K562 (cell line): ENCODE results near the gene DNAH9. TPM values are rescaled to one million over a fixed set of nuclear protein-coding genes. Genes with fewer than 3 reads are reported as not detected.

ENCODE experiments used
- ATAC-seq: fragments of 200-7000 bp; cut with Tn5 transposase; 3 replicates; pipeline ENCODE4 v1.9.1; 2020; ENCODE audit warnings: moderate library complexity
- BruUV-seq: library from RNA; stranded (reverse); fragments of 400-500 nt; replicated peaks from 2 replicates; lab custom pipeline; 2021; lab: Mats Ljungman, UMichigan
- CTCF ChIA-PET: fragments of 300-600 bp; formaldehyde crosslinking; extraction: SDS; loops from one replicate; lab custom pipeline; 2021; ENCODE audit warnings: low intra/inter-chr PET ratio; lab: Yijun Ruan, JAX
- POLR2A ChIA-PET: fragments of 300-600, 350-650 bp; sonication (Branson Sonifier 250); formaldehyde crosslinking; extraction: SDS; loops from one replicate; lab custom pipeline; 2021; ENCODE audit warnings: antibody characterized with exemption, inconsistent platforms; lab: Yijun Ruan, JAX
- DNase-seq, 4 experiments: peaks; one replicate each; pipeline versions ENCODE4 v3.0.0 to v3.0.0-alpha.2; 2011 to 2018; ENCODE audit warnings: low spot score in 3 of 4, mixed read lengths in 3 of 4; ENCODE audit errors: extremely low read depth in 1 of 4
- FAIRE-seq: peaks from 2 replicates; lab custom pipeline; 2011; peaks lifted over from hg19 to GRCh38; lab: Jason Lieb, UNC
- H2AFZ ChIP-seq: 2 replicates; pipeline ENCODE4 v1.6.0; 2011; ENCODE audit warnings: low read depth, low read length, control low read depth, inconsistent platforms
- H3K27ac ChIP-seq: fragments of 200-600 bp; 3 replicates; pipeline ENCODE4 v1.8.0; 2011; ENCODE audit warnings: low read depth, mild to moderate bottlenecking, control low read depth, inconsistent platforms, low read length, moderate library complexity, mixed read lengths; ENCODE audit errors: extremely low read depth
- H3K27me3 ChIP-seq, 2 experiments: fragments of 300-600 bp in 1 of 2; 2 replicates in 1 of 2; 3 replicates in 1 of 2; pipeline versions ENCODE4 v1.6.0 to v1.8.0; 2011; ENCODE audit warnings: inconsistent platforms in 2 of 2, low read length in 2 of 2, mild to moderate bottlenecking in 1 of 2, mixed read lengths in 1 of 2, moderate library complexity in 1 of 2; ENCODE audit not compliant: control insufficient read depth in 2 of 2, insufficient read depth in 2 of 2
- H3K36me3 ChIP-seq: fragments of 300-600 bp; 3 replicates; pipeline ENCODE4 v1.8.0; 2011; ENCODE audit warnings: mild to moderate bottlenecking, low read length, inconsistent platforms; ENCODE audit not compliant: control insufficient read depth, insufficient read depth
- H3K4me1 ChIP-seq, 2 experiments: fragments of 200-600 bp in 1 of 2; replicated peaks in 1 of 2; 2 replicates in 1 of 2; 3 replicates in 1 of 2; pipeline versions ENCODE4 v1.5.1 to v1.8.0; 2011; ENCODE audit warnings: inconsistent platforms in 2 of 2, low read length in 2 of 2, mild to moderate bottlenecking in 1 of 2, mixed read lengths in 1 of 2, moderate library complexity in 1 of 2; ENCODE audit not compliant: control insufficient read depth in 2 of 2, insufficient read depth in 2 of 2
- H3K4me2 ChIP-seq: 2 replicates; pipeline ENCODE4 v1.6.1; 2011; ENCODE audit warnings: low read length, control low read depth, inconsistent platforms, mixed read lengths; ENCODE audit not compliant: insufficient read depth
- H3K4me3 ChIP-seq: fragments of 200-600 bp; sonication (generic), shearing (Covaris generic); 2 replicates; pipeline ENCODE4 v1.5.1; 2016; ENCODE audit warnings: control low read depth, inconsistent platforms
- H3K79me2 ChIP-seq: fragments of 200-600 bp; 3 replicates; pipeline ENCODE4 v1.8.0; 2011; ENCODE audit warnings: low read length, inconsistent platforms; ENCODE audit not compliant: control insufficient read depth, insufficient read depth
- H3K9ac ChIP-seq, 2 experiments: 2 replicates each; pipeline versions ENCODE4 v1.6.0 to v1.6.1; 2011; ENCODE audit warnings: low read depth in 2 of 2, low read length in 2 of 2, control low read depth in 1 of 2, inconsistent platforms in 1 of 2, mild to moderate bottlenecking in 1 of 2, mixed read lengths in 1 of 2; ENCODE audit not compliant: insufficient read depth in 1 of 2
- H3K9me1 ChIP-seq: one replicate; pipeline ENCODE4 v1.6.0; 2011; ENCODE audit warnings: inconsistent platforms, mild to moderate bottlenecking, low read length, moderate library complexity; ENCODE audit not compliant: control insufficient read depth, insufficient read depth
- H3K9me3 ChIP-seq: replicated peaks from 2 replicates; pipeline ENCODE4 v1.5.1; 2011; ENCODE audit warnings: low read depth, low read length, inconsistent platforms; ENCODE audit not compliant: control insufficient read depth, insufficient read depth
- H4K20me1 ChIP-seq: replicated peaks from 2 replicates; pipeline ENCODE4 v1.6.1; 2011; ENCODE audit warnings: low read length, inconsistent platforms, mixed read lengths; ENCODE audit not compliant: control insufficient read depth, insufficient read depth
- EZH2 ChIP-seq: IDR thresholded peaks from 2 replicates; pipeline ENCODE4 v1.6.1; 2012; ENCODE audit warnings: low read depth, mild to moderate bottlenecking, inconsistent platforms, low read length, borderline replicate concordance
- HLTF ChIP-seq: fragments of 450-650 bp; IDR thresholded peaks from 2 replicates; pipeline ENCODE4 v1.6.1; 2016
- HMG20A ChIP-seq: fragments of 450-650 bp; formaldehyde crosslinking; conservative IDR thresholded peaks from 2 replicates; pipeline ENCODE4 v1.4.0; 2020; ENCODE audit warnings: mild to moderate bottlenecking, mixed read lengths
- MEIS2 ChIP-seq: fragments of 450-650 bp; IDR thresholded peaks from 2 replicates; pipeline ENCODE4 v1.6.1; 2014; ENCODE audit warnings: mild to moderate bottlenecking; ENCODE audit not compliant: partially characterized antibody
- RBFOX2 ChIP-seq: fragments of 200-400 bp; formaldehyde crosslinking; IDR thresholded peaks from 2 replicates; pipeline ENCODE4 v1.6.1; 2017; ENCODE audit warnings: low read depth, mild to moderate bottlenecking, low read length, moderate library complexity
- TRIM28 ChIP-seq: fragments of 450-650 bp; IDR thresholded peaks from 2 replicates; pipeline ENCODE4 v1.6.1; 2017
- WGBS: fragments of 100-300 bp; shearing (Covaris generic); methylation state at CpG from one replicate; pipeline ENCODE4 v1.1.6; 2016; ENCODE audit warnings: low coverage, mixed read lengths; ENCODE audit not compliant: insufficient coverage; ENCODE audit errors: missing lambda C conversion rate; 5-methylcytosine and 5-hydroxymethylcytosine counted together
- in situ Hi-C: fragments of 300-500 bp; cut with MboI; formaldehyde crosslinking; loops from 4 replicates; pipeline ENCODE4 v1.15.0; 2018; ENCODE audit warnings: inconsistent platforms, mixed read lengths
- intact Hi-C: fragments of 100-400 bp; cut with micrococcal nuclease; formaldehyde crosslinking; loops from 2 replicates; pipeline ENCODE4 v1.14.2; 2022
- polyA plus RNA-seq, 8 experiments: library from polyadenylated mRNA; depleted of rRNA in 4 of 8; stranded (reverse) in 5 of 8; unstranded in 3 of 8; fragments of >200 nt; fragmentation: Nextera tagmentation in 2 of 8; fragmentation: Illumina TruSeq in 1 of 8; extraction: Ambion mirVana in 2 of 8; extraction: Trizol in 1 of 8; gene quantifications; 2 replicates each; pipeline versions ENCODE4 v1.2.1 to v1.2.3, GENCODE V29; 2011 to 2014; ENCODE audit warnings: inconsistent platforms in 1 of 8, missing spikeins in 1 of 8
- total RNA-seq, 7 experiments: library from RNA; depleted of rRNA in 6 of 7; stranded (reverse); fragments of >200 nt in 6 of 7; fragmentation: Illumina TruSeq in 2 of 7; extraction: Trizol in 2 of 7; gene quantifications; 2 replicates each; pipeline versions ENCODE4 v1.2.1 to v1.2.3, GENCODE V29; 2011 to 2021; ENCODE audit warnings: low replicate concordance in 1 of 7
- TF ChIP-seq, protein P1 (sequence below): sonication (generic); formaldehyde crosslinking; IDR thresholded peaks from 2 replicates; pipeline ENCODE4 v1.8.0; 2023; ENCODE audit warnings: missing genetic modification reagents, mild to moderate bottlenecking, borderline replicate concordance

DNAH9 gene
- total and polyA plus RNA-seq, 9 of the 15 experiments (the other 6 are each of a cell fraction or from before 2014, with no cell fraction given) = not detected

- TF ChIP-seq RBFOX2 = no peak
- TF ChIP-seq MEIS2 = peak; percentile 96
- TF ChIP-seq HLTF = peak; percentile 97
- no peak; the same call in 1 of the 2 replicates for TF ChIP-seq HMG20A (CRISPR knock-in tag)
These were observed 310.5 kb downstream of the DNAH9 start (continued) for GRCh38 chr17:11908711-11909146.

DNA sequence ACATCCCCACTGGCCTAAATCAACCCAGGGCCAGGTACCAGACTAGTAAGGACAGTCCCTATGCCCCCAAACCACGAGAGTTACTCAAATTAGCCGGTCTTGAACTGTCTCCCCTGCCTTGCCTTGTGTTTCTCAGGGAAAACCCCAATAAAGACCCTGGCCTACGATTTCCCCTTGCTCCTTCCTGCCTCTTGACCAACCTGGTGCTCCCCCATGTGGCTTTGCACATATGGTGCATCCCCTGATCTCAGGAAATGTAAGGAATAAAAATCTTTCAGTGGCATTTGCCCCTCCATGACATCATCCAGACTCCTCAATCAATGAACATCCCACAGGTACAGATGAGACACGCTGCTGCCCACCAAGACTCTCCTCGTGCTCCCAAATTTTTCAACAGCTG lies 311.1 kb downstream of the DNAH9 start:
- peaks cover 0 to 18% of the 10 kb centered on the region in 2 experiments; a peak in 4 of 5 replicates for H3K4me1 ChIP-seq
- no TSS peak for BruUV-seq
- H3K4me3 ChIP-seq = no peak overlapping the region
- peak overlapping the region; percentile 59 for H2AFZ ChIP-seq
- H3K36me3 ChIP-seq = no peaks in the 10 kb centered on the region
- peak; percentile 72 for FAIRE-seq
- in situ Hi-C loops = no loop called here
- DNase-seq = peak in 2 of 4 experiments; percentile 35 to 53
- no peaks in the 10 kb centered on the region for H3K79me2 ChIP-seq
- no peaks in the 10 kb centered on the region for H3K9me1 ChIP-seq
- 8% methylated on average over 5 of the region's 5 CpGs for WGBS
- ChIA-PET POLR2A (no interaction called here), CTCF (no interaction called here)
- no peaks in the 10 kb centered on the region for H4K20me1 ChIP-seq
- H3K9ac ChIP-seq = no peak overlapping the region
- peak overlapping the region; percentile 47; the same call in 2 of the 3 replicates for H3K27ac ChIP-seq
- intact Hi-C loops = no loop called here
- no peaks in the 10 kb centered on the region; the same call in 1 of the 2 replicates for H3K9me3 ChIP-seq
- peak overlapping the region; percentile 65 for H3K4me2 ChIP-seq
- ATAC-seq = peak; percentile 76
- no peaks in the 10 kb centered on the region for H3K27me3 ChIP-seq
- TF ChIP-seq, protein P1, sequence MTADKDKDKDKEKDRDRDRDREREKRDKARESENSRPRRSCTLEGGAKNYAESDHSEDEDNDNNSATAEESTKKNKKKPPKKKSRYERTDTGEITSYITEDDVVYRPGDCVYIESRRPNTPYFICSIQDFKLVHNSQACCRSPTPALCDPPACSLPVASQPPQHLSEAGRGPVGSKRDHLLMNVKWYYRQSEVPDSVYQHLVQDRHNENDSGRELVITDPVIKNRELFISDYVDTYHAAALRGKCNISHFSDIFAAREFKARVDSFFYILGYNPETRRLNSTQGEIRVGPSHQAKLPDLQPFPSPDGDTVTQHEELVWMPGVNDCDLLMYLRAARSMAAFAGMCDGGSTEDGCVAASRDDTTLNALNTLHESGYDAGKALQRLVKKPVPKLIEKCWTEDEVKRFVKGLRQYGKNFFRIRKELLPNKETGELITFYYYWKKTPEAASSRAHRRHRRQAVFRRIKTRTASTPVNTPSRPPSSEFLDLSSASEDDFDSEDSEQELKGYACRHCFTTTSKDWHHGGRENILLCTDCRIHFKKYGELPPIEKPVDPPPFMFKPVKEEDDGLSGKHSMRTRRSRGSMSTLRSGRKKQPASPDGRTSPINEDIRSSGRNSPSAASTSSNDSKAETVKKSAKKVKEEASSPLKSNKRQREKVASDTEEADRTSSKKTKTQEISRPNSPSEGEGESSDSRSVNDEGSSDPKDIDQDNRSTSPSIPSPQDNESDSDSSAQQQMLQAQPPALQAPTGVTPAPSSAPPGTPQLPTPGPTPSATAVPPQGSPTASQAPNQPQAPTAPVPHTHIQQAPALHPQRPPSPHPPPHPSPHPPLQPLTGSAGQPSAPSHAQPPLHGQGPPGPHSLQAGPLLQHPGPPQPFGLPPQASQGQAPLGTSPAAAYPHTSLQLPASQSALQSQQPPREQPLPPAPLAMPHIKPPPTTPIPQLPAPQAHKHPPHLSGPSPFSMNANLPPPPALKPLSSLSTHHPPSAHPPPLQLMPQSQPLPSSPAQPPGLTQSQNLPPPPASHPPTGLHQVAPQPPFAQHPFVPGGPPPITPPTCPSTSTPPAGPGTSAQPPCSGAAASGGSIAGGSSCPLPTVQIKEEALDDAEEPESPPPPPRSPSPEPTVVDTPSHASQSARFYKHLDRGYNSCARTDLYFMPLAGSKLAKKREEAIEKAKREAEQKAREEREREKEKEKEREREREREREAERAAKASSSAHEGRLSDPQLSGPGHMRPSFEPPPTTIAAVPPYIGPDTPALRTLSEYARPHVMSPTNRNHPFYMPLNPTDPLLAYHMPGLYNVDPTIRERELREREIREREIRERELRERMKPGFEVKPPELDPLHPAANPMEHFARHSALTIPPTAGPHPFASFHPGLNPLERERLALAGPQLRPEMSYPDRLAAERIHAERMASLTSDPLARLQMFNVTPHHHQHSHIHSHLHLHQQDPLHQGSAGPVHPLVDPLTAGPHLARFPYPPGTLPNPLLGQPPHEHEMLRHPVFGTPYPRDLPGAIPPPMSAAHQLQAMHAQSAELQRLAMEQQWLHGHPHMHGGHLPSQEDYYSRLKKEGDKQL (CRISPR knock-in tag) = no peak
- TF ChIP-seq EZH2 (no peak), TRIM28 (no peak)
